Measurements from ENCODE around the gene SNX4.
A peak's percentile ranks its signal among the peaks of the same experiment; 100 is the strongest.
"Not testable (repeated sequence)": the region's sequence is repeated elsewhere in the genome, so short reads cannot be mapped to it uniquely, and the experiment has no call there.

Gene SNX4

DNA sequence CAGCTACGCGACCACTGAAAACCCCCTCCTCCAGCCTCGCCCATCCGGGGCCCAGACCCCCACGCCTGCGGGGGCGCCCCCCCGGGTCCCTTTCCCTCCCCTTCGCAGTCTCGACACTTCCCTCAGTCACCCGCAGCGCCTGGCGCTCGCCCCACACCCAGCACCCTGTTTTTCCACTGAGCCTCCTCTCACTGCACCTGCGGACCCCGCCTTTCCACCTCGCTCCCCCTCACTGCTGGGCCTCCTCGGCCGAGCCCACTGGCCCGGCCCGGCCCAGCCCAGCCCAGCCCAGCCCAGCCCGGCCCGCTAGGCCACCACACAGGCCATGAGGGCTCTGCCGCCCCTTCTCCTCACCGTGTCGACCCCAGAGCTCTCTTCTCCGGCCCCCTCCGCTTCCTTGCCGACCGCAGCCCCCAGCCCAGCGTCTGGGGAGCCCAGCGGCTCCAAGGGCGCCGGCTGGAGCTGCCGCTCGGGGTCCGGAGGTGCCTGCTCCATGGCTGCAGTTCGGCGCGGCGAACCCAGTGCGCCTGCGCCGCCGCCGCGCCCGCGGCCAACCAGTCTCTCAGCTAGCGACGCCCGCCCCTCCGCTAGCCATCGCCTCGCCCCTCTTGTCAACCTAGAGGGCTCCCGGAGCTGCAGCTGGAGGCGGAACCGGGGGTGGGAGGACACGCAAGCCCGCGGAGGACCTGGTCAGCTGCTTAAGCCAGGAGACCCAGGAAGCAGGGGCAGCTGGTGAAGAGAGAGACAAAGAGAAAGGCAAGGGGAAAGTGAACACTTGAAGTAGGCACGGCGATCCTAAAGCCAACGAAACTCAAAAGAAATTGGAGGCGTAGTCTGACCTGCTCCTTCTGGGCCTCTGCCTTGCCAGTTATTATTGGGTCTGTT lies at the start of gene SNX4:
Gene SNX4 (minus strand): TSS at position 525 of the 885 bp plus-strand sequence. CDS start 30 bp downstream, at position 495.
- DNase-seq = peak; percentile 86

GRCh38 chr3:125556314-125556713 lies 36.3 kb upstream of the SNX4 start:
- no peak for DNase-seq

- no peak for DNase-seq
Observed at GRCh38 chr3:125552401-125552800, 32.4 kb upstream of the SNX4 start.

DNA sequence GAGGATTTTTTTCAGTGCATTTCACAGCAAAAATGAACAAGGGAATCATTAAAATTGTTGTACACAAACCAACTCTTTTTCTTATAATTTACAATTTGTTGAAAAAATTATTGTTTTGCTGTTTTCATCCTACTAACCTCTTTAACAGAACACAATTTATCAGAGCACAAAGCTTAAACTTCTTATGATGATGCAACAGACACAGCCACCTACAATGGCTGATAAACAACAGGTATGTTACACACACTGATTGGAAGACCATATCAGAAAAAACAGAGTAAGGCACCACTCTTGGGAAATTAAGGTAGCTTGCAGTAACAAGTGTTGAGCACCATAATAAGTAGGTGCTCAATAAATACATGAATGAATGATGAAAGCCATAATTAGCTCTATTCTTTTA lies 8.9 kb upstream of the SNX4 start:
- DNase-seq = no peak

DNA sequence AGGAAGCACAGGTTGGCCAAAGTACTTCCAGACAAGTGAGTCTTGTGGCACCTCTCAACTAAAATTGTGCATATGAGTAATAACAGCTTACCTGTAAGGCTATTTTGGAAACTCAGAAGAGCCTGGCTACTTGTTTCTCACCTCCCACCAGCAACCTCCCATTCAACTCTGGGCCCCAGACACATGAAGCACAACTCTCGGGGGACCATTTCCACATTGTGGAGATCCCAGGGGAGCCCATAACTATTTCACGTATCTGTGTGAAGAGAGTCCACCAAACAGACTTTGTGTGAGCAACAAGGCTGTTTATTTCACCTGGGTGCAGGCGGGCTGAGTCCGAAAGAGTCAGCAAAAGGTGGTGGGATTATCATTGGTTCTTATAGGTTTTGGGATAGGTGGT lies 5.2 kb upstream of the SNX4 start:
- DNase-seq = no peak

DNA sequence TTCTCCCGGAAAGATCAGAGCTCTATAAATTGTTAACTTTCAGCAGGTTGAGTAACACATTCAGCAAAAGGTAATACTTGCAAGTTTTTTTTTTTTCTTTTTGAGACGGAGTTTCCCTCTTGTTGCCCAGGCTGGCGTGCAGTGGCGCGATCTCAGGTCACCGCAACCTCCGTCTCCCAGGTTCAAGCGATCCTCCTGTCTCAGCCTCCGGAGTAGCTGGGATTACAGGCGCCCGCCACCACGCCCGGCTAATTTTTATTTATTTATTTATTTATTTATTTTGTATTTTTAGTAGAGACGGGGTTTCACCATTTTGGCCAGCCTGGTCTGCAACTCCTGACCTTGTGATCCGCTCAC lies 539 bp upstream of the SNX4 start:
- DNase-seq = not testable (repeated sequence)

DNA sequence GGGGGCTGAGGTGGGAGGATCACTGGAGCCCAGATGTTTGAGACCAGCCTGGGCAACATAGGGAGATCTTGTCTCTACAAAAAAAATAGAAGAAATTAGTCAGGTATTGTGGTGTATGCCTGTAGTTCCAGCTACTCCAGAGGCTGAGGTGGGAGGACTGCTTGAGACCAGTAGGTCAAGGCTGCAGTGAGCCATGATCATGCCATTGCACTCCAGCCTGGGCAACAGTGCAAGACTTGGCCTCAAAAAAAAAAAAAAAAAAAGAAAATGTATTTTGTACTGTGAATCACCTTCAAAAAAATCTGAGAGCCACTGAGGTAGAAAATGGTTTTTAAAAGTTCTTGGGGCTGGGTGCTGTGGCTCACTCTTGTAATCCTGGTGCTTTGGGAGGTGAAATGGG lies 4.6 kb downstream of the SNX4 start:
- DNase-seq = no peak

GRCh38 chr3:125513490-125514115 lies 6.4 kb downstream of the SNX4 start:
- DNase-seq = no peak

GRCh38 chr3:125512135-125512920 lies 7.7 kb downstream of the SNX4 start:
- no peak for DNase-seq

DNA sequence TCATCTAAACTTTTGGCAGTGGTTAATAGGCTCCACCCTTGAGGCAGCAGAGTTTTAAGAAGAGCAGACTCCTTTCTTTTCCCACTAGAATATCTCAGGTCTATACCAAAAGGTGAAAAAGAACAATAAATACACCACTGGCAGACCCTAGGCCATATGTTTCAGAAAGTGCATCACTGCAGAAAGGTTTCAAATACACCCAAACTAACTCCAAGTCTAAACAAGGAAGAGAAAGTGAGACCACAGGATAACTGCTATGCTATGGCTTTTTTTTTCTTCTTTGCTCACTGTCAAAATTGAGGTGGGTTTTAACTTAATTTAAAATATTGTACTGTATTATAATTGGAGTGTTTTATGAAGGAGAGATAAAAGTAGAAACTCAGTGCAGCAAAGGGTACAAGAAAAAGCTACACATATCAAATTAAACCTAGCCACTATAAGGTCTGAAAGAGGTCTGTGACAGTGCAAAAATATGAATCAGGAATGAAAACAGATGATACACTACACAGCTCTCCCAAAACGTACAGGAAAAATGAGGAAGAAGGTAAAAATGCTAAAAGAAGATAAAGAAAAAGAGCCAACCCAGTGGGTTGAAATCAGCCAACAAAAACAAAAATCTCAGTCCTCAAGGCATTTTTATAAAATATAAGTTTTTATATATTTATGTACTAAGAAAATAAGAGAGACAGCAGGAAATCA lies 8.4 kb downstream of the SNX4 start:
- no peak for DNase-seq

- DNase-seq = no peak
Observed at GRCh38 chr3:125507128-125507527, 12.9 kb downstream of the SNX4 start.

- DNase-seq = no peak
Observed at GRCh38 chr3:125498630-125499029, 21.4 kb downstream of the SNX4 start.

GRCh38 chr3:125496701-125497100 lies 23.3 kb downstream of the SNX4 start:
- no peak for DNase-seq

DNA sequence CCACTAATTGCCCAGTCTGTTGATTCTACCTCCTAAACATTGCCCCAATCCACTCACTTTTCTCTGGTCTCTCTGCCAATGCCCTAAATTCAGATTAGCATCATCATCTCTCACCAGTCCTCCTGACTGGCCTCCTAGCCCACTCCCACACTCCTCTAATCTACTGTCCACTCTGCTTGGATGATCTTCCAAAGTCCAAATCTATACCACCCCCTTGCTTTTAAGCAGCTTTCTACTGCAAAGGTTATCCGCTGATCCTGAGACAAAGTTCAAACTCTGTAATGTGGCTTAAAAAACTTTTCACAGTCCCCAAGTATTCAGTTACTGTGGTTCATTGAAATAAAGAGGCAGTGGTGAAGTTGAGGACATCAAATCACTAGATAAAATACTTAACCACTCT lies 37.6 kb downstream of the SNX4 start:
- DNase-seq = no peak

DNA sequence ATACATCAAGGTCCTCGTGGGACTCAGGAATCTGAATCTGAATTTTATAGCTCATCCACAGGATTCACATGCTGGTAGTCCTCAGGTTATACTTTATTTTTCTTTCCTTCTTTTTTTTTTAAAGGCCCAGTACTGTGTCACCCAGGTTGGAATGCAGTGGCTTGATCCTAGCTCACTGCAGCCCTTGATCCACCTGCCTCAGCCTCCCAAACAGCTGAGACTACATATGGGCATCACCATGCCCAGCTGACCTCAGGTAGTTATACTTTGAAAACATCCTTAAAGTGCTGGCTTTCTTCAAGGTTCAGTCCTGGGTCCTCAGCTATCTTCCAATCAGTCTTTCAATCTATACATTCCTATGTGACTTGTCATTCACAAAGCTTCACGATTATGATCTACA lies 38.2 kb downstream of the SNX4 start:
- DNase-seq = no peak

DNA sequence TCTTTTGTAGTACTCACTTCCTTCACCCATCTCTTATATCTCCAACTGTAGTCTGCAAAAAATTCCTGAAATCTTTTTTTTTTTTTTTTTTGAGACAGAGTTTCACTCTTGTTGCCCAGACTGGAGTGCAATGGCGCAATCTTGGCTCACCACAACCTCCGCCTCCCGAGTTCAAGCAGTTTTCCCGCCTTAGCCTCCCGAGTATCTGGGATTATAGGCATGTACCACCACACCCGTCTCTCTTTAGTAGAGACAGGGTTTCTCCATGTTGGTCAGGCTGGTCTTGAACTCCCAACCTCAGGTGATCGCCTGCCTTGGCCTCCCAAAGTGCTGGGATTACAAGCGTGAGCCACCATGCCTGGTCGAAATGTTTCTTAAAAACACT lies 38.6 kb downstream of the SNX4 start:
- not testable (repeated sequence) for DNase-seq

DNA sequence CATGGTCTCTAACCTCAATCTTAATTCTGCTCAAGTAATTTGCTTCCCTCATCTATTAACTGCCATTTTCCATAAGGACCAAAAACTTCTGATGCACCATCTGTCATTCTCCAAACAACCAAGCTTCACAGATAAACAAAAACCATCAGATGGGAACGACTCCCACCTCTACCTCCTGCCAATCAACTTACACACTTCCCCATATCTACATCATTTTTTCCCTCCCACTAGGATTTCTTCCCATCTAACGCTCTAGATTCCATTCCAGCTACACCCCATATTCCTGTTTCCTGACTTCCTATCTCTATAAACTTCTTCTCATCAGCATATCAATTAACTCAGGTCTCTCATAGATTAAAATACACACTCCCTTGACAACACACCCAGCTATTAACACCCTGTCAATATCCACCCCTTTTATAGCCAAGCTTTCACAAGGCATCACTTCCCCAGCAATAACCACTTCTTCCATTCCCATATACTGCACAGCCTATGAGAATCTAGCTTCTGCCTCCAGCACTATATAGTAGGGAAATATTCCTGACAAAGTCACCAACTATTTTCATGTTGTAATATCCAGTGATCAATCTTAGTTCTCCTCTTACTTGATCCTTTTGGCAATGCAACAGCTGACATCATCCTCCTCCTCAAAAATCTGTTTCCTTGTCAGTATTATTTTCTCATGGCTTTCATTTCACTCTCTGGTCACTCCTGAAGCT lies 39.2 kb downstream of the SNX4 start:
- no peak for DNase-seq

DNA sequence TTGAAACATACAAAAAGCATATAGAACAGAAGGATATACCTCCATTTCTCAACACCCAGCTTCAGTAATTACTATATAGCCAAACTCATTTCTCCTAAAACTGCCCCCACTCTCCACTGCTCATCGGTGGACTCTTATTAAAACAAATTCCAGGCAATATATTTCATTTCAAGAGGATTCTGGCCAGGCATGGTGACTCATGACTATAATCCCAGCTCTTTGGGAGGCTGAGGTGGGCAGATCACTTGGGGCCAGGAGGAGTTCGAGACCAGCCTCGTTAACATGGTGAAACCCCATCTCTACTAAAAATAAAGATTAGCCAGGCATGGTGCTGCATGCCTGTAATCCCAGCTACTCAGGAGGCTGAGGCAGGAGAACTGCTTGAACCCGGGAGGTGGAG lies 40.9 kb downstream of the SNX4 start:
- DNase-seq = no peak

- DNase-seq = no peak
Observed at GRCh38 chr3:125478326-125478725, 41.7 kb downstream of the SNX4 start.

DNA sequence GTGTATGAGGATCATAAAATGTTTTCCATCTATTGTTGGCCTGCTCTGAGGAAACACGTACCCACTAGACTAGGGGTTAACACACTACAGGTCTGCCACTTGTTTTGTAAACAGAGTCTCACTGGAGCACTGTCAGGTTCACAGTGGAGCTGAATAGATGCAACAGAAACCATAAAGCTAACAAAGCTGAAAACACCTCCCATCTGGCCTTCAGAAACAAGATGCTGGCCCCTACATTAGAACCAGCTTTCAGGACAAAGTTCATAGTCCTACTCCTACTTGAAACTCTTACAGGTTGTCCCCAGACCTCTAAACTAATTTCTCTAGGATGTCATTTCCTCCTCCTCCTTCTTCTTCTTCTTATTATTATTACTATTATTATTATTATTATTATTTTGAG lies 42.3 kb downstream of the SNX4 start:
- no peak for DNase-seq

- no peak for DNase-seq
Observed at GRCh38 chr3:125470671-125471070, 49.3 kb downstream of the SNX4 start.

- DNase-seq = no peak
Observed at GRCh38 chr3:125462722-125463299, 57.2 kb downstream of the SNX4 start.
